Stimulated activated CD8-positive, alpha-beta memory T cell treated with anti-CD3 and anti-CD28 coated beads, Interleukin-7, amount 100 ng/mL, for 4 hours (primary cell): ENCODE data around the gene CTDSP2.

Experiments
- DNase-seq, 2 donors: peaks; one replicate each; pipeline ENCODE4 v3.0.0-alpha.2; 2020; ENCODE audit warnings: low read depth in 2 of 2

CTDSP2 gene

GRCh38 chr12:57816001-57816854 lies 30.3 kb downstream of the CTDSP2 start:
- no peak for DNase-seq

DNA sequence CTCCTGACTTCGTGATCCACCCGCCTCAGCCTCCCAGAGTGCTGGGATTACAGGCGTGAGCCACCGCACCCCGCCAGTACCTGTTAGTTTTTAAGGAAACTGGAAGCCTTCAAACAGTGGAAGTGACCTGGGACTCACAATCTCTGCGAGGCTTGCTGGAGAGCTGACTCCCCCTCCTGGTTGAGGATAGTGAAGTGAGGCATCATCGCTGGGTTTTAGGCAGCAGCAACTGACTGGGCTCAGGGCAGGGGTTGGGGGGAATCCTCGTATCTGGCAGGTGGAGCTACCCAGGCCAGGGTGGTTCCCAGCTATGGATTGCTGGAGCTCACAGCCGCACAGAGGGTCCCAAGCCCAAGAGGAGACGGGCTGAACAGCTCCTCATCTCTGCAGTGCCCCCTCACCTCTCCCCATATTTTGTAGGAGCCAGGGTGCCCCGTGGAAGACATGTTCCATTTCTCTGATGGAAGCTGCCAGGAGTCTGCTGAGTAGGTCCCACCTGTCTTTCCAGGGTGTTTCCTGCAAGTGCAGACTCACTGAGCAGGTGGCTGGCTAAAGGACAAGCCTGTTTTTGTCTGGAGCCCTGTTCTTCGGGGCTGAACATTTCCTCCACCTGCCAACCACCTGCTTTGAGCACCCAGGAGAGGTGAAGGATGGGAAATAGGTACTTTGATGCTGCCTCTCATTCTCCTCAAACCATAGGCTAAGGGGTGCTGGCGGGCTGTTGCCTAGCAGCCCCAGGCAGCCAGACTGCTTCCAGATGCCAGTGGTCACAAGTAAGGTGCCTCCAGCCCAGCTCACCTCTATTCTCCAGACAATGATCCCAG lies 31.1 kb downstream of the CTDSP2 start:
- DNase-seq = no peak

DNA sequence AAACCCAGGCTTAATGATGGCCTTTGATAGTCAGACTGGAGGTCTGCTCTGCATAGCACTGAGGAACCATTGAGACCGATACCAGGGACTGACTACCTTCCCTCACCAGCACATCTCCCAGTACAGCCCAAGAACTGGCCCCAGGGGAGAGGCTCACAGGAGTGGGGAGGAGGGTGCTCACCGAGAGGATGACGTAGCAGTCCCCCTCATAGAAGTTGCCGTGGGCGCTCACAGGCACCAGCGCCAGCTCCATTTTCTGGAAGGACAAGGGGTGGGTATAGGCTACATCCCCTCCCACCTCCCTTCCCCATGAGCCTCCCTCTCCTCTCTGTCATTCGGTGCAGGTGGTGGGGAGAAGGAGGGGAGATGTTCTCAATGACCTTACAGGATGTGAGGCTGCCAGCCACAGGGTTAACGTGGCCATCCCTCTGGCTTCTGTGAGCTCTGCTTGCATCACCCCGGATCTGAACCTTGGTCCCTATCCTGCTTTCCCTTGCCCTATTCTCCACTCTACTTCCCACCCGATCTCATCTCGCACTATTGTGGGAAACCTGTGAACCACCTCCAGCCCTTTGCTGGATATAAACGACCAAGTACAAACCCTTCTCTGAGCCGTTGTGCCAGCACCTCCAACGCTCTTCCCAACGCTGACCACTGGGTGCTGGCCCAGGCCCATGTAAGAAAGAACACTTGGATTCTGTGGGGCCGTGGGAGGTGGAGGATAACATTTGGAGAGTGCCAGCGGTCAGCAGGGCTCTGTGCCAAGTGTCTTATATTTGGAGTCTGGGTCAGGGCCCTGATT lies 32.4 kb downstream of the CTDSP2 start:
- DNase-seq = no peak

GRCh38 chr12:57813111-57813970 lies 33.2 kb downstream of the CTDSP2 start:
- DNase-seq = no peak

GRCh38 chr12:57811028-57811755 lies 35.3 kb downstream of the CTDSP2 start:
- DNase-seq = no peak

DNA sequence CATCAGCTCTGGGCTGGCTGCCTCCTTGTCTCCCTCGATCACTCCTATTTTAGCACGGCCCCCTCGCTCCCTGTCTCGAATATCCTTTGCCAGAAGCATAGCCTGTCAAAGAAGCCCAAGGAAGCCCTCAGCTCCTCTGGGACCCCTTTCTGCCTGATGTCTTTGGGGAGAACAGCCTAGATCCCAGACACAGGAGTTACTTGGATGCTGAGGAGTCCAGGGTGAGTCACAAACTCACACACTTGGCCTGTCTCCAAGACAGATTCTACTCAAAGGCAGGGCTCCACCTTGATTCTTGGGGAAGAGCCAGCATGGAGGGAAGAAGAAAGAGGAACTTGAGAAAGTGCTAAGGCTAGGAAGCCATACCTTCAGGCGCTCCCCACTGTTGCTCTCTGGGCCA lies 36.1 kb downstream of the CTDSP2 start:
- DNase-seq = no peak

- no peak for DNase-seq
Measured at GRCh38 chr12:57809425-57809824, 37.1 kb downstream of the CTDSP2 start.

- no peak for DNase-seq
Measured at GRCh38 chr12:57808351-57808750, 38.2 kb downstream of the CTDSP2 start.

DNA sequence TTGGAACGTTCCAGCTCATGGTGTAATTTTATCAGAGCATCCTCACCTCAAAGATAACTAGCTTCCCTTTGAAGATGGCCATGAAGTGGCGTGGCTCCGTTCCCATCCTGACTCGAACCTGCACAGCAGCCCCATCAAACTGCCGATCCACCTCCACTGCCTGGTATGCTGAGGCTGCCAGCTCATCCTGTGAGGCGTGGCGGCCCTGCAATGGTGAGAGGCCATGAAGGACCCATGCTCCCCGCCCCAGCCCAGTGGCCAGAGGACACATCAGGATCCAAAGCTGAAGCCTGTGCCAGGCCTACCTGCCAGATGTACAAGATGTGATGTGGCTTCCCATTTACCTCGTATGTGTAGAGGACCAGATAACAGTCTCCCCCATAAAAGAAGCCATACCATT lies 39.2 kb downstream of the CTDSP2 start:
- no peak for DNase-seq

- DNase-seq = no peak
Measured at GRCh38 chr12:57806677-57807076, 39.9 kb downstream of the CTDSP2 start.

- no peak for DNase-seq
Measured at GRCh38 chr12:57803319-57803893, 43.1 kb downstream of the CTDSP2 start.

- no peak for DNase-seq
Measured at GRCh38 chr12:57802607-57803006, 43.9 kb downstream of the CTDSP2 start.

DNA sequence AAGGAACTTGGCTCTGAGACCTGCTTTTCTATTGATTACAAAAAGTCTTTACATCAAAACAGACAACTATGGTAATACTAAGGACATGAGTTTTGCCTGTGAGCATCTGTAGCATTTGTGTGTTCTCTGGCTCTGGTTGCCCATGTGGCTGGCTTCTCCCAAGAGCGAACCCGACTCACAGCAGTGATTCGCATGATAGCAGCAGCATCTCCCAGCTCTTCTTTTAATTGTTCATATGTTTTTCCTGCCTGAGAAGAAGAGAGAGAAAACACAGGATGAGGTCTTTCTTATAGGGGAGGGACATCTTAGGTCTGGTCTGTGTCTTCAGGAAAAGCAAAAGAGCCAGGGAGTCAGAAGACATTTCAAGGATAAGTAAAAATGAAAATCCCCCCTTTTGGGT lies 45.6 kb downstream of the CTDSP2 start:
- no peak for DNase-seq

DNA sequence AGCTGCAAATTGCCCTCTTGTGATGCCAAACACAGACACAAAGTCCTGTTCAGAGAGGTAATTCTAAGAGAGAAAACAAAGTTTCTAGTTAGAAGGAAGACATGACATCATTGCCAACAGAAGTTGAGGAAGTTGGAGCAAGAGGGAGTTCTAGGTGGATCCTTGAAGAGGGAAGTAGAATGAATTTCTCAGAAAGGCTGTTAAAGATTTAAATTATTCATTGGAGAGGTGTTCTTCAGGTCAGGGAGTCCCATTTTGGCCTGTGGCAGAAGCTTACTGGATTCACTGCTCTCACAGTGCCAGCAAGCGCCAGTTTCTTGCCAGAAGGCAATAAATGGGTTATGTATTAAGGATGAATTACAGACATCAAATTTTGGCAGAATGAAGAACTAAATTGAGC lies 48.6 kb downstream of the CTDSP2 start:
- no peak for DNase-seq

DNA sequence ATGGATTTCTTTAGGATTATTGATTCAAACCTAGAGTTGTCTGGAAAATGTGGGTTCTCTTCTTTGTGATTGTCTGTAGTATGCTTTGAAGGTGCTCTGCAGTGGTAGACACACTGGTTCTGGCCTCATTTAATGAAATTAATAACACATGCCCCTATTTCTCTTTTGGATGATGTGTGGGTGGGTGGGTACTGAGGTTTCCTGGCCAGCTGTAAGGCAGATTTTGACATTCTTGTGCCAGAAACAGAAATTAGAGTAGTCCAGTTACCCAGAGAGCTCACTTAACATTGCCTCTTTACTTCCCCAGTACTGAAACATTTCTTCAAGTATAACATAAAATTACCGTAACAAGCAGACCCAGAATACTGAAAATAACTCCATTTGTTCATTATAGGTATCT lies 49.5 kb downstream of the CTDSP2 start:
- no peak for DNase-seq

GRCh38 chr12:57795354-57795753 lies 51.2 kb downstream of the CTDSP2 start:
- DNase-seq = no peak

GRCh38 chr12:57793920-57794319 lies 52.6 kb downstream of the CTDSP2 start:
- DNase-seq = no peak

DNA sequence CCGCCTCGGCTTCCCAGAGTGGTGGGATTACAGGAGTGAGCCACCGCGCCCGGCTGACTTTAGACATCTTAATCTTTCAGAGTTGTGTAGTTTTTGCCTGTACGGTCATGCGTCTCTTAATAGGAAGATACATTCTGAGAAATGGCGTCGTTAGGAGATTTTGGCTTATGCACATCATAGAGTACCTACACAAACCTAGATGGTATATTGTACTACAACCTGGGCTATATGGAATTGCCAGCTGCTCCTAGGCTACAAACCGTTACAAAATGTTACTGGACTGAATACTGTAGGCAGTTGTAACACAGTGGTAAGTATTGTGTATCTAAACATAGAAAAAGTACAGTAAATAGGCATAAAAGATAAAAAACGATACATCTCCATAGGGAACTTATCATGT lies 62.7 kb downstream of the CTDSP2 start:
- no peak for DNase-seq

DNA sequence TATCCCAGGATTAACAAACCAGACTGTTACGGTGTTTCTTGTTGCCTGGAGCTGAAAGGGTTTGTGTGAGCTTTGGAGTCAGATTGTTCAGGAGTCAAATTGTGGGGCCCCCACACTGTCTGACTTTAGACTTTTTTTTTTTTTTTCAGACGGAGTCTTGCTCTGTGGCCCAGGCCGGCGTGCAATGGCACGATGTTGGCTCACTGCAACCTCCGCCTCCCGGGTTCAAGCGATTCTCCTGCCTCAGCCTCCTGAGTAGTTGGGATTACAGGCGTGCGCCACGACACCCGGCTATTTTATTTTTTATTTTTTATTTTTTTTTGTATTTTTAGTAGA lies 63.1 kb downstream of the CTDSP2 start:
- no peak for DNase-seq
